Ovary (tissue), 3 donors: ENCODE data around the gene SRRM2.

Experiments used
- CTCF ChIP-seq, 3 donors: fragments of 450-650 bp in 2 of 3; fragments of 200-600 bp in 1 of 3; IDR thresholded peaks; one replicate each; pipeline versions ENCODE4 v1.5.1 to v1.8.0; 2016 to 2022; ENCODE audit warnings: antibody characterized with exemption in 3 of 3, mild to moderate bottlenecking in 1 of 3
- POLR2A ChIP-seq: fragments of 450-650 bp; IDR thresholded peaks from one replicate; pipeline ENCODE4 v1.6.1; 2017; ENCODE audit warnings: antibody characterized with exemption, mild to moderate bottlenecking, moderate library complexity
- donor health status: DM: no; HTN: no; CAD: no.

DNA sequence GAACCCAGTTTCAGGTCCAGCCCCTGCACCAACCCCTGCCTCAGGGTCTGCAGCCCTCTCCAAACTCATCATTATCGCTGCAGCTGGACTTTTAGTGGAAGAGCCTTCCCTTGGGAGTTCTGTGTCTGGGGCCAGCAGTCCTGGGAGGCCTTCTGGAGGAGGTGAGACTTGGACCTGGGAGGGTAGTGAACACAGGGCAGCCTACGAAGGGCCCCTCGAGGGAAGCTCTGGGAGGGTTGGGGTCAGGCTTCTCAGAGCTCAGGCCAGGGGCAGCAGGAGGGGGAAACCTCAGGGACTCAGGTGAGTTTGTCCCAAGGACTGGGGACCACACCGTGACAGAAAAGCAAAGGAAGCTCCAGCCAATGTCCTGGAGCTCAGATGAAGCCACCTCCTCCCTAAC lies 11.3 kb upstream of the SRRM2 start:
- TF ChIP-seq POLR2A = no peak
- no peak for TF ChIP-seq CTCF (IDR thresholded peaks at IDR 0.05)
